GM12873 (cell line): ENCODE measurements around the gene PEX6.

Experiments
- CTCF ChIP-seq: IDR thresholded peaks from 2 replicates; pipeline ENCODE4 v1.5.1; 2012; ENCODE audit warnings: low read depth, mild to moderate bottlenecking, moderate library complexity, low read length, control low read depth; ENCODE audit not compliant: insufficient read depth; ENCODE audit errors: missing control alignments

PEX6 gene

DNA sequence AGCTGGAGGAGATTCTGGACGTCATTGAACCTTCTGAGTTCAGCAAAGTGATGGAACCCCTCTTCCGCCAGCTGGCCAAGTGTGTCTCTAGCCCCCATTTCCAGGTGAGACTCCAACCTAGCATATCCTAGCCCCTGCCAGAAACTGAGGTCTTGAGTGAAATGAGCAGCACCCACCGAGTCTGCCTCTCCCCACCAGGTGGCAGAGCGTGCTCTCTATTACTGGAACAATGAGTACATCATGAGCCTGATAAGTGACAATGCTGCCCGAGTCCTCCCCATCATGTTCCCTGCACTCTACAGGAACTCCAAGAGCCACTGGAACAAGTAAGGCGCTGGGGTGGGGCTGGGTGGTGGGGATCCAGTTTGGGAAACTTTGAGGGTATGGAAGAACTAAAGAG is 30.1 kb upstream of the PEX6 start:
- TF ChIP-seq CTCF = peak; percentile 64

GRCh38 chr6:43007126-43007525 is 28.1 kb upstream of the PEX6 start:
- TF ChIP-seq CTCF = no peak

- no peak for TF ChIP-seq CTCF
These were observed 27.3 kb upstream of the PEX6 start for GRCh38 chr6:43006251-43006650.

DNA sequence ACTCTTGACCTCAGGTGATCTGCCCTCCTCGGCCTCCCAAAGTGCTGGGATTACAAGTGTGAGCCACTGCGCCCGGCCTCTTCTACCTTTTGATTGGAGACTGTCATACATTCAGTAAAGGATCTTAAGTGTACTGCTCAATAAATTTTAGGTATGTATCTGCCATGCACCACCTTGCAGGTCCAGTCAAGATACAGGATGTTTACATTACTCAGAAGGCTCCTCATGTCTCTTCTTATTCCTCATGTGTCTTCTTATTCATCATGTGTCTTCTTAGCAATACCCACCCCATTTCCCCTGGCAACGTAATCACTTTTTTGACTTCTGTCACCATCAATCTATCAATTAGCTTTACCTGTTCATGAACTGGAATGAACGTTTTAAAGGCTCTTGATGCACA is 26.9 kb upstream of the PEX6 start:
- no peak for TF ChIP-seq CTCF

- TF ChIP-seq CTCF = no peak
These were observed 22.9 kb upstream of the PEX6 start for GRCh38 chr6:43001843-43002242.

DNA sequence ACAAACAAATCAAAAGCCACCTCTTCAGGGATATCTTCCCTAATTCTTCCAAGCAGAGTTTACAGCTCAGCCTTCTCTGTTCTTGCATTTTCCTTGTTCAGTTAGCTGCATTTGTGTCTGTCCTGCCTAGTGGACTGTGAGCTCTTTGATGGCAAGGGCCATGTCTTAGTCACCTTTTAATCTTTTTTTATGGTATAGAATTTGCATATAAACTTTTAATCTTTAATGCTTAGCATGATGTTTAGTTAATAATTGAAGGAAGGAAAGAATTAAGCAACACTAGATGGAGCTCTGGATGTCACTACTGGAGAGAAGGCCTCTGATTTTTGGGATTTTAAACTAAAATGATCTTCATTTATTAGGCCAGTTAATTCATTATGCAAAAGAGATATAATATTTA is 17.5 kb upstream of the PEX6 start:
- TF ChIP-seq CTCF = no peak

- no peak for TF ChIP-seq CTCF
These were observed 14.5 kb upstream of the PEX6 start for GRCh38 chr6:42993445-42993844.

GRCh38 chr6:42989923-42990322 is 10.9 kb upstream of the PEX6 start:
- TF ChIP-seq CTCF = no peak
